ENCODE measurements around the gene VAC14.

VAC14 gene

GRCh38 chr16:70721202-70721963, 79.6 kb downstream of the VAC14 start:
- Histone ChIP-seq H3K9ac (ENCODE audit: low read depth, low read length) (no peak overlapping the region), H3K27me3 (ENCODE audit: control insufficient read depth, insufficient read depth, low read length) (no peaks in the 10 kb centered on the region), H3K4me1 (ENCODE audit: control insufficient read depth, insufficient read depth, low read length) (0 out of 2 replicates have a peak, but pooled peaks cover 5% of the 10 kb centered on the region), H3K9me3 (ENCODE audit: control insufficient read depth, insufficient read depth, low read length) (no peaks in the 10 kb centered on the region), H3K36me3 (ENCODE audit: control insufficient read depth, insufficient read depth, low read length) (peaks cover 10% of the 10 kb centered on the region; the same call in 1 of the 2 replicates), H3K27ac (ENCODE audit: low read depth, low read length) (no peak overlapping the region), H3K4me3 (ENCODE audit: low read depth, low read length) (no peak overlapping the region)

GRCh38 chr16:70720425-70721201, 80.3 kb downstream of the VAC14 start:
- Histone ChIP-seq H3K27ac (ENCODE audit: low read depth, low read length) (no peak overlapping the region), H3K9ac (ENCODE audit: low read depth, low read length) (no peak overlapping the region), H3K9me3 (ENCODE audit: control insufficient read depth, insufficient read depth, low read length) (no peaks in the 10 kb centered on the region), H3K4me3 (ENCODE audit: low read depth, low read length) (no peak overlapping the region), H3K36me3 (ENCODE audit: control insufficient read depth, insufficient read depth, low read length) (peaks cover 10% of the 10 kb centered on the region; the same call in 1 of the 2 replicates), H3K4me1 (ENCODE audit: control insufficient read depth, insufficient read depth, low read length) (peaks cover 4% of the 10 kb centered on the region; the same call in 1 of the 2 replicates), H3K27me3 (ENCODE audit: control insufficient read depth, insufficient read depth, low read length) (no peaks in the 10 kb centered on the region)

GRCh38 chr16:70717065-70717464, 83.9 kb downstream of the VAC14 start:
- peaks cover 30% of the 10 kb centered on the region for H3K4me1 ChIP-seq (ENCODE audit: control insufficient read depth, insufficient read depth, low read length)
- peaks cover 10% of the 10 kb centered on the region; the same call in 1 of the 2 replicates for H3K36me3 ChIP-seq (ENCODE audit: control insufficient read depth, insufficient read depth, low read length)
- no peak overlapping the region for H3K27ac ChIP-seq (ENCODE audit: low read depth, low read length)
- no peaks in the 10 kb centered on the region for H3K27me3 ChIP-seq (ENCODE audit: control insufficient read depth, insufficient read depth, low read length)
- H3K4me3 ChIP-seq (ENCODE audit: low read depth, low read length): no peak overlapping the region
- H3K9me3 ChIP-seq (ENCODE audit: control insufficient read depth, insufficient read depth, low read length): no peaks in the 10 kb centered on the region
- no peak overlapping the region for H3K9ac ChIP-seq (ENCODE audit: low read depth, low read length)

DNA sequence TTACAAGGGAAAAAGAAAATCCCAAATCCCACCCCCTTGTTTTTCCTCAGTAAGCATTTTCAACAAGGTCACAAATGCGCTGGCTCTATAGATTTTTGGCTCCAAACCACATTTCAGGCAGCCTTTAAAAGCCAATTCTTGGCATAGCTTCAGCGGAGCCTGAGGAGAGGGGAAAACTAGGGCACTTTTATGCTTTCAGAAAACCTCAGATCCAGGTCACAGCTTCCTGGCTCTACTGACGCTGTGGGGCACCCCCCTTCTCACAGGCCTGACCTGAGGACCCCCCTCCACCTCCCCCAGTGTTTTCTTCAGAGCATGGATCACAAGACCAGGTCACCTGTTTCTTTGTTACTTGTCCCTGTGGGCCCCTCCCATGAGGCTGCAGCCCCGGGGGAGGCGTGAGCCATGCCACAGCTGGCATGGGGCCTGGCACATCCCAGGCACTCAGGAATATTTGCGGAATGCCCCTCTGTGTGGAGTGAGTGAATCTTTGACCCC, 85.0 kb downstream of the VAC14 start:
- H3K36me3 ChIP-seq (ENCODE audit: control insufficient read depth, insufficient read depth, low read length): peaks cover 7% of the 10 kb centered on the region; the same call in 1 of the 2 replicates
- peak overlapping the region; percentile 3; the same call in 1 of the 2 replicates for H3K9ac ChIP-seq (ENCODE audit: low read depth, low read length)
- peaks cover 30% of the 10 kb centered on the region for H3K4me1 ChIP-seq (ENCODE audit: control insufficient read depth, insufficient read depth, low read length)
- H3K27ac ChIP-seq (ENCODE audit: low read depth, low read length): no peak overlapping the region
- H3K27me3 ChIP-seq (ENCODE audit: control insufficient read depth, insufficient read depth, low read length): no peaks in the 10 kb centered on the region
- H3K4me3 ChIP-seq (ENCODE audit: low read depth, low read length): no peak overlapping the region
- H3K9me3 ChIP-seq (ENCODE audit: control insufficient read depth, insufficient read depth, low read length): no peaks in the 10 kb centered on the region

DNA sequence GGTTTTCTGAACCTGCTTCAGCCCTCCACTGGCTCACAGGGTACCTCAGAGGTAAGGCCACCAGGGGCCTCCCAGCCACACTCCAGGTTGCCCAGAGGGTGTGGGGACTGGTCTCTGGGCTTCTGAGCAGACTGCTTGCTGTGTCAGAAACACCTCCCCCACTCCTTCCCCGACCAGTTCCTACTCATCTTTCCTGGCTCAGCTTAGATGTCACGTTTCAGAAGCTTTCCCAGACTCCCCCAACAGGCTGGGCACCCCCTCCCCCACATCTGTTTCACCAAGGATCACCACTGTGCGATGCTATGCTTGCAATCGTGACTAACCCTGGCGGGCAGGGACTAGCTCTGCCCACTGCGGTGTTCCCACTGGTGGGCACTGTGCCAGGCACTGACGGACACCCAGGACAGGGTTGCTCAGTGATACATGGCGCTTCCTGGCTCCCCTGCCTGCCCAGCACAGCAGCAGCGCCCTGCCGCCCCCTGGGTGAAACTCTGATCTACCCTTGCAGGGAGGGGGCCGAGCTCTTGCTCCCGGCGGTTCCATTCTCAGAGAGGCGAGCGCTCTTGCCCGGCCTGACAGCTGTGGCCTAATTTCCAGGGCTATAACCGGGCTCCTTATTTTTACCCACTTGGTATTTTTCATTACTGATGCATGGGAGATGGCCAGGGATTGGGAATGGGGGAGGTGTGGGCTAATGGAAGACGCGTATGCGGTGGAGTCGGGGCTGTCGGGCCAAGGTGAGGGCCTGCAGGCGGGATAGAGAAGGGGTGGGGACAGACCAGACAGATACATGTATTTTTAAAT, 85.7 kb downstream of the VAC14 start:
- H3K4me3 ChIP-seq (ENCODE audit: low read depth, low read length): no peak overlapping the region
- H3K36me3 ChIP-seq (ENCODE audit: control insufficient read depth, insufficient read depth, low read length): peaks cover 7% of the 10 kb centered on the region; the same call in 1 of the 2 replicates
- no peak overlapping the region for H3K27ac ChIP-seq (ENCODE audit: low read depth, low read length)
- no peaks in the 10 kb centered on the region for H3K9me3 ChIP-seq (ENCODE audit: control insufficient read depth, insufficient read depth, low read length)
- peak overlapping the region; percentile 3; the same call in 1 of the 2 replicates for H3K9ac ChIP-seq (ENCODE audit: low read depth, low read length)
- H3K4me1 ChIP-seq (ENCODE audit: control insufficient read depth, insufficient read depth, low read length): peaks cover 30% of the 10 kb centered on the region
- H3K27me3 ChIP-seq (ENCODE audit: control insufficient read depth, insufficient read depth, low read length): no peaks in the 10 kb centered on the region

DNA sequence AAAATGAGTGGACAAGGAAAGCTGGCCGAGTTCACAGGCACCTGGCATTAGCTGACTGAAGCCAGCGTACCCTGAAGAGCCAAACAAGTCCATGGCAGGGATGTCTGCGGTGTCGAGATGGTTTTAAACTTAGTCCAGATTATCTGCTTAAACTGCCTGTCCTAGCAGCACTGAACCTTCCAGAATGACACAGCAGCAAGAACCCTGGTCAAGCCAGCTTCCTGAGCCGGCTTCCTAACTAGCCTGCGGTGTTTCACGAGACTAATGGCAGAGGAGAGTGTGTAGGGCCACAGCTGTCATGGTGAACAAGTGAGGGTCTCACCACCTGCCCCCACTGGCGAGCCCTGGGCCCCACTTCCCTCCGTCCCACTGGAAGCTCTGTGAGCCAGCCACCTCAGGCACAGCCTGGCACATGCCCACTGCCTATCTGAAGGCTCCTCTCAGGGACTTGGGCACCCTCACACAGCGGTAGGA, 86.3 kb downstream of the VAC14 start:
- H3K27ac ChIP-seq (ENCODE audit: low read depth, low read length): no peak overlapping the region
- 0 out of 2 replicates have a peak, but pooled peaks cover 2% of the 10 kb centered on the region for H3K36me3 ChIP-seq (ENCODE audit: control insufficient read depth, insufficient read depth, low read length)
- no peaks in the 10 kb centered on the region for H3K27me3 ChIP-seq (ENCODE audit: control insufficient read depth, insufficient read depth, low read length)
- no peaks in the 10 kb centered on the region for H3K9me3 ChIP-seq (ENCODE audit: control insufficient read depth, insufficient read depth, low read length)
- H3K4me1 ChIP-seq (ENCODE audit: control insufficient read depth, insufficient read depth, low read length): peaks cover 30% of the 10 kb centered on the region
- no peak overlapping the region for H3K9ac ChIP-seq (ENCODE audit: low read depth, low read length)
- H3K4me3 ChIP-seq (ENCODE audit: low read depth, low read length): no peak overlapping the region

- Histone ChIP-seq H3K4me1 (ENCODE audit: control insufficient read depth, insufficient read depth, low read length) (peaks cover 30% of the 10 kb centered on the region), H3K9ac (ENCODE audit: low read depth, low read length) (no peak overlapping the region), H3K27me3 (ENCODE audit: control insufficient read depth, insufficient read depth, low read length) (no peaks in the 10 kb centered on the region), H3K9me3 (ENCODE audit: control insufficient read depth, insufficient read depth, low read length) (no peaks in the 10 kb centered on the region), H3K4me3 (ENCODE audit: low read depth, low read length) (no peak overlapping the region), H3K27ac (ENCODE audit: low read depth, low read length) (no peak overlapping the region), H3K36me3 (ENCODE audit: control insufficient read depth, insufficient read depth, low read length) (no peaks in the 10 kb centered on the region)
Observed at GRCh38 chr16:70713824-70714223, 87.1 kb downstream of the VAC14 start.

GRCh38 chr16:70713342-70713741, 87.6 kb downstream of the VAC14 start:
- H3K9ac ChIP-seq (ENCODE audit: low read depth, low read length): no peak overlapping the region
- H3K9me3 ChIP-seq (ENCODE audit: control insufficient read depth, insufficient read depth, low read length): no peaks in the 10 kb centered on the region
- peaks cover 35% of the 10 kb centered on the region for H3K4me1 ChIP-seq (ENCODE audit: control insufficient read depth, insufficient read depth, low read length)
- no peak overlapping the region for H3K27ac ChIP-seq (ENCODE audit: low read depth, low read length)
- no peaks in the 10 kb centered on the region for H3K27me3 ChIP-seq (ENCODE audit: control insufficient read depth, insufficient read depth, low read length)
- no peak overlapping the region for H3K4me3 ChIP-seq (ENCODE audit: low read depth, low read length)
- no peaks in the 10 kb centered on the region for H3K36me3 ChIP-seq (ENCODE audit: control insufficient read depth, insufficient read depth, low read length)

- H3K9ac ChIP-seq (ENCODE audit: low read depth, low read length): no peak overlapping the region
Observed at GRCh38 chr16:70712942-70713341, 88.0 kb downstream of the VAC14 start.

DNA sequence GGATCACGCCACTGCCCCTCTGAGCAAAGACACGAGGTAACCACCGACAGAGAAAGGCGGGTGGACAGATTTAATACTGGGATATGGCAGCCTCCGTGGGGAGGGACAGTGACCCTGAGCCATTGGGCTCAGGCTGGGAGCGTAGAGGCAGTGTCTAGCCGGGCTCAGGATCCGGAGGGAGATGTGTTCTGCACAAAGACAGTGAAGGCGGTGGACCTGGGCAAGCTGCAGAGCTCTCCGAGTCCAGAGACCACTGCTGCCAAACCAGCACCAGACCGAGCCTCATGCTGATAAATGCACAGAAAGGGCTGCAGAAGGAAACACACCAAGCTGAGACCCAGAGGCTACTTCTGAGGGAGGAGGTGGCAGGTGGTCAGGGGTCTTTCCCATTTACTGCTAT, 88.6 kb downstream of the VAC14 start:
- Histone ChIP-seq H3K27ac (ENCODE audit: low read depth, low read length) (no peak overlapping the region), H3K4me1 (ENCODE audit: control insufficient read depth, insufficient read depth, low read length) (peaks cover 38% of the 10 kb centered on the region), H3K4me3 (ENCODE audit: low read depth, low read length) (no peak overlapping the region), H3K27me3 (ENCODE audit: control insufficient read depth, insufficient read depth, low read length) (no peaks in the 10 kb centered on the region), H3K9ac (ENCODE audit: low read depth, low read length) (no peak overlapping the region), H3K36me3 (ENCODE audit: control insufficient read depth, insufficient read depth, low read length) (no peaks in the 10 kb centered on the region), H3K9me3 (ENCODE audit: control insufficient read depth, insufficient read depth, low read length) (no peaks in the 10 kb centered on the region)

More at GRCh38 chr16:70712942-70713341, 88.0 kb downstream of the VAC14 start:
- Histone ChIP-seq H3K9me3 (ENCODE audit: control insufficient read depth, insufficient read depth, low read length) (no peaks in the 10 kb centered on the region), H3K27me3 (ENCODE audit: control insufficient read depth, insufficient read depth, low read length) (no peaks in the 10 kb centered on the region), H3K4me1 (ENCODE audit: control insufficient read depth, insufficient read depth, low read length) (peaks cover 38% of the 10 kb centered on the region), H3K36me3 (ENCODE audit: control insufficient read depth, insufficient read depth, low read length) (no peaks in the 10 kb centered on the region), H3K27ac (ENCODE audit: low read depth, low read length) (no peak overlapping the region), H3K4me3 (ENCODE audit: low read depth, low read length) (no peak overlapping the region)

Measured in HUES48 (cell line).